ENCODE data around the gene CSN2. TPM values are rescaled to one million over a fixed set of nuclear protein-coding genes. Genes with fewer than 3 reads are reported as not detected.

Gene CSN2
- not detected for total RNA-seq

- ATAC-seq: no peak
Measured at GRCh38 chr4:69965628-69966027, at the start of gene CSN2. Gene CSN2 (minus strand): TSS chr4:69965728. CDS start chr4:69960995, 4,733 bp downstream.

DNA sequence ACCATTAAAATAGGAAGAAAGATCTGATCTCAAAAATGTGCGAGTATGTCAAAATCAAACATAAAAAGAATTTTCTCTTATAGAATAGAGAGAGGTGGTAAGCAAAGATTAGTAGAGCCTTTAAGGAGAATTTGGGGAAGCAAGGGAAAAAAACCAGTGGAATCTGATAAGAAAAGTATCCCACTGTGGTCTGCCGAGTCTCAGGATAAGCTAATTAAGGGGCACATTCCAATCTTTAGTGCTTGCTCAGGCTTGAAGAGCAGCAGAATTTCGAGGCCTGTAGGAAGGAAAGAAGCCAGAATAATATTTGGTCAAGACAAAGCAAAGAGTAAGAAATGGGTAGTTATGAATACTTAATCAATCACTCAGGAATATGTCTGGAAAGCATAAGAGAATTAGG lies 43.2 kb upstream of the CSN2 start:
- intact Hi-C loops (cut with micrococcal nuclease): no loop called here
- POLR2A ChIA-PET: no interaction called here
- Mint-ChIP-seq H3K4me3 (no peak overlapping the region), H3K27ac (no peak overlapping the region), H3K27me3 (no peaks in the 10 kb centered on the region), H3K36me3 (ENCODE audit: low read depth) (no peaks in the 10 kb centered on the region), H3K9me3 (peaks cover 3% of the 10 kb centered on the region), H3K4me1 (ENCODE audit: low read depth) (no peaks in the 10 kb centered on the region)
- TF ChIP-seq CTCF (IDR thresholded peaks at IDR 0.05): no peak
- CTCF ChIA-PET: no interaction called here
- DNase-seq: no peak
- ATAC-seq: no peak

More at GRCh38 chr4:69965628-69966027, at the start of gene CSN2:
- no peaks in the 10 kb centered on the region for H3K4me1 Mint-ChIP-seq (ENCODE audit: low read depth)
- H3K9me3 Mint-ChIP-seq: no peaks in the 10 kb centered on the region
- DNase-seq: no peak
- intact Hi-C loops (cut with micrococcal nuclease): no loop called here
- H3K27me3 Mint-ChIP-seq: no peaks in the 10 kb centered on the region
- ChIA-PET CTCF (interaction anchor here (1.8 kb wide), 1 partner anchor 12 kb away, joined by 5 read pairs; no protein-coding TSS in a partner anchor), POLR2A (no interaction called here)
- H3K36me3 Mint-ChIP-seq (ENCODE audit: low read depth): no peaks in the 10 kb centered on the region
- H3K4me3 Mint-ChIP-seq: no peak within 1 kb of the TSS
- H3K27ac Mint-ChIP-seq: no peak within 1 kb of the TSS
- TF ChIP-seq CTCF (IDR thresholded peaks at IDR 0.05): no peak

DNA sequence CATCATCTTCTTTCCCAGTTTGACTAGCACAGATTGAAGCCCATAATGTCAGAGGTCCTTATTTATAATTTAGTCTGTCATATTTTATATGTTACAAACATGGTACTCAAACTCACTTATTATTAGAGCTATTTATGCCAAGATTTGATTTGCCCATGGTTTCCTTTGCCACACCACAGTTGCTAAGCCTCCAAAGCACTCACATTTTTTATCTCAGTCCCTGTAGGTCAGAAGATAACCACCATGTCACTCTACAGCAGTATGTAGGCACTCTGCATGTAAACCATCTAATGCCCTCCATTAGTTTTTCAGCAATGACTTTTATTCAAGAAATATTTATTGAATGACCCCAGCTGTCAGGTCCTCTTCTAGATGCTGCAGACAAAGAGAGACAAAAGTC lies 37.0 kb upstream of the CSN2 start:
- intact Hi-C loops (cut with micrococcal nuclease): no loop called here
- no peak for TF ChIP-seq CTCF (IDR thresholded peaks at IDR 0.05)
- ChIA-PET CTCF (no interaction called here), POLR2A (no interaction called here)
- no peaks in the 10 kb centered on the region for H3K36me3 Mint-ChIP-seq (ENCODE audit: low read depth)
- no peak for ATAC-seq
- no peaks in the 10 kb centered on the region for H3K9me3 Mint-ChIP-seq
- H3K4me1 Mint-ChIP-seq (ENCODE audit: low read depth): no peaks in the 10 kb centered on the region
- H3K27me3 Mint-ChIP-seq: no peaks in the 10 kb centered on the region
- H3K27ac Mint-ChIP-seq: no peak overlapping the region
- DNase-seq: no peak
- H3K4me3 Mint-ChIP-seq: no peak overlapping the region

- Mint-ChIP-seq H3K4me3 (no peak overlapping the region), H3K27me3 (no peaks in the 10 kb centered on the region), H3K9me3 (no peaks in the 10 kb centered on the region), H3K27ac (no peak overlapping the region), H3K4me1 (ENCODE audit: low read depth) (no peaks in the 10 kb centered on the region), H3K36me3 (ENCODE audit: low read depth) (no peaks in the 10 kb centered on the region)
- ATAC-seq (no peak), DNase-seq (no peak)
- POLR2A ChIA-PET: no interaction called here
- TF ChIP-seq CTCF (IDR thresholded peaks at IDR 0.05): no peak
- intact Hi-C loops (cut with micrococcal nuclease): no loop called here
- CTCF ChIA-PET: no interaction called here
Measured at GRCh38 chr4:70000711-70001110, 35.2 kb upstream of the CSN2 start.

DNA sequence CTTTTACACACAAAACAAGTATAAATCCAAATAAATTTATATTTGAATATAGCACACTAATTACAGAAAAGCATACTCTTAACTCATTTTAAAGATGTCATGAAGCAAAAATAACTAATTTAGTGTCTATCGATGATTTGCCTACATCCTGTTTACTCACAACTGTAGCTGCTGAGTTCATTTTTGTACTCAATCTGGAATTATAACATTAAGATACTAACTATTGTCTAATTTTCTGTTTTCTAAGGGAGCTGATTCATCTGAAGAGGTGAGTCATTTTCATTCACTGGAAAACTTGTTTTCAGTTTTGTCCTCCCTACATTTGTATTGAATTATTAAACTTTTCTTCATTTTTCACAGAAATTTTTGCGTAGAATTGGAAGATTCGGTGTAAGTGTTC lies 33.9 kb upstream of the CSN2 start:
- no peak for DNase-seq
- no peak overlapping the region for H3K4me3 Mint-ChIP-seq
- POLR2A ChIA-PET: no interaction called here
- CTCF ChIA-PET: no interaction called here
- intact Hi-C loops (cut with micrococcal nuclease): no loop called here
- no peaks in the 10 kb centered on the region for H3K27me3 Mint-ChIP-seq
- H3K4me1 Mint-ChIP-seq (ENCODE audit: low read depth): no peaks in the 10 kb centered on the region
- no peaks in the 10 kb centered on the region for H3K36me3 Mint-ChIP-seq (ENCODE audit: low read depth)
- TF ChIP-seq CTCF (IDR thresholded peaks at IDR 0.05): no peak
- no peaks in the 10 kb centered on the region for H3K9me3 Mint-ChIP-seq
- ATAC-seq: no peak
- no peak overlapping the region for H3K27ac Mint-ChIP-seq

All from activated CD8-positive, alpha-beta T cell treated with anti-CD3 and anti-CD28 coated beads for 36 hours (primary cell).